TTC549 (cell line): ENCODE measurements around the gene CDCA7.
"Not testable (repeated sequence)": the region's sequence is repeated elsewhere in the genome, so short reads cannot be mapped to it uniquely, and the experiment has no call there.

Experiments
- FAIRE-seq: peaks from 2 replicates; lab custom pipeline; 2012; peaks lifted over from hg19 to GRCh38; lab: Jason Lieb, UNC

CDCA7 gene

GRCh38 chr2:173404841-173405750 is 50.4 kb downstream of the CDCA7 start:
- no peak for FAIRE-seq

DNA sequence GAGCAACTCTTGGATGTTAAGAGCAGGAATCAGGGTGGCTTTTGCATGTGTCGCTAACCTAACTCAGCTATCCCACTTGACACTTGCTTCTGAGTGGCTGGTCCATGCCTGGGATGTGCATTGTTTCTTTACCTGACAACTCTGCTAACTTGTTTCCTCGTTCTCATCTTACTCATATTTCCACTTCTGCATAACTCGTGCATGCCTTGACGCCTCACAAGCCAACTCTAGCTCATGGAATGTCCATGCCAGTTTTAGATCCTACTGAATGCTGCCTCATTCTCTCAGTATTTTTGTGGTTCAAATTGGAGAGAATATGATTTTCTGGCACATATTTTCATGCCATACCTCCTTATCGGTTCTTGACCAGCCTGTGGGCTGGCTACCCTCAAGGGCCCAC is 52.5 kb downstream of the CDCA7 start:
- no peak for FAIRE-seq

DNA sequence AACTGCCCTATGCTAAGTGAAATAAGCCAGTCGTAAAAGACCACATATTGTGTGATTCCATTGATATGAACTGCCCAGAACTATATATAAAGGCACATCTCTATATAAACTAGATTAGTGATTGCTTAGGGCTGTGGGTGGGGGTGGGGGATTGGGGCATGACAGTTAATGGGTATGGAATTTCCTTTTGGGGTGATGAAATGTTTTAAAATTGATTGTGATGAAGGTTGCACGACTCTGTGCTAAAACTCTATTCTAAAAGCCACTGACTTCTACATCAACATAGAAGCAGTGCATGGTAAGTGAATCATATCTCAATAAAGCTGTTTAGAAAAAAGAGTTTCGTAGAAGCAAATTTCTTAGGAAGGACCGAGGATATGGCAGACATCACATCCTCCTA is 53.0 kb downstream of the CDCA7 start:
- FAIRE-seq = no peak

GRCh38 chr2:173410579-173410978 is 55.9 kb downstream of the CDCA7 start:
- no peak for FAIRE-seq

DNA sequence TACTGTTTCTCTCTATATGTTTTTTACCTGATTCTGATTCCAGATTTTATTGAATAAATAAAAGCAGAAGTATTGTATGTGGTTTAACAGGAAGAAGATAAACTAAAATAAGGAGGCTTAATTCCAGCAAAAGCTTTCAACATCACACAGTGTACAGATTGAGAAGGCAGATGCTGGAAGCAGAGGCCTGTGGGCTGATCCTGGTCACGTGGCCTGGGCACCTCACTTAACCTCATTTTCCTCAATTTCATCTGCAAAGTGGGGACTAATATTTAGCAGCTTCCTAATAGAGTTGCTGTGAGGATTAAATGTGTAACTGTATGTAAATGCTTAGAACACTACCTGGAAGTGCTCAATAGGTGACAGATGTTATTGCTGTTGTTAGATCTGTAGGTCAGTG is 58.0 kb downstream of the CDCA7 start:
- no peak for FAIRE-seq

DNA sequence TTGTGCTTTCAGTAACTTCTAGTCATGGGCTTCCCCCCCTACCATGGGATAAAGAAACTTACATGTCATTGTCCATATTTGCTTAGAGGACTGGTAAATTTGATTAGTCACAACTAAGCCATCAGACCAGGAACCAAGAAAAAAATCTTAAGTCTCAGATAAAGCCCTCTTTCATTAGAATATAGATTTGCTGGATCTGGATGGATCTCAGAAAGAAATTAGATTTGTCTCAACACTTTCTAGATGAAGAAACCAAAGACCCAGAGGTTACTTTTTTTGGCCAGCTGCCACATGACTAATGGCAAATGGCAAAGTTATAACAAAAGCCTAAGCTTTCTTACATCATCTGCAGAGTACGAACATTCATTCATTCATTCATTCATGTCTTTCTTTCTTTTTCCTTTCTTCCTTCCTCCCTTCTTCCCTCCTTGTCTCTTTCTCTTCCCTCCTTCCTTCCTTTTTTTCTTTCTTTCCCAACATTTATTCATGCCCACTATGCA is 60.2 kb downstream of the CDCA7 start:
- no peak for FAIRE-seq

DNA sequence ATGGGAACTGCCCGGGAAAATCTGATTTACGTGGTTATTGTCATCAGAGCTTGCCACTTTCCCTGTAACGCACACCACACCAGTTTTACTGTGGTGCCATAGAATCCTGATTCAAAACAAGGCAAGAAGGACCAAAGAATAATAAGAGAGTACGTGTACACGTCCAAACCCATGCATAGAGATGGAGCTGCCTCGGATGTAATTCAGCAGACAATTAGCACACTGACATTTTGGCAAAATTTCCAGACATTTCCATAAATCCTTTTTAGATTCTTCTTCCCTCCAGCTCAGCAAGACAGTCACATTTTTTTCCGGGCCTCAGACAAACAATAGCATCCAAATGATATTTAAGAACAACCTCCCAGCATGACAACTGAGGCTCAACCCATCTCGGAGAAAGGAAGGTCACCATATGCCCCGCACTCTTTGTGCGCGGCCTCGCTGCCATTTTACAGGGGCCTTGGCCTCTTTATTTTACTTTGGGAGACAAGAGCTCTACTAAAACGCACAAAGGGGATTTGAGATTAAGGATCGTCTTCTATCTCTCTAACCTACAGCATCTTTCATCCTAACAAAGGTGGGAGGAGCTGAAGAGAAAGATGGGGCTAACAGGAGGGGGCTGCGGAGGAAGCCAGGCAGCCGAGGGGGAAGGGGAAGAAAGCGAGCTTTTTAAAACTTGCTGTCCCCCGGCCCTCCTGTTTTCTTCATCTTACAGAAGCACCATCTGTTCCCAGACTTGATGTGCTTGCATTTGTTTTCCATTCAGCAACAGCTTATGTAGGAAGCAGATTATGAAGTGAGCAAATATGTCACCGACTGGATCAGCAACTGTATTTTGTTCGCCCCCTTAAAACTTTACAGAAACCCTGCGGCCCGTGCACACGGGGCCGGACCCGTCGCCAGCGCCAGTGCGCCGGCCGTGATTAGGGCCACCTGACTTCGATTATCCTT is 61.0 kb downstream of the CDCA7 start:
- no peak for FAIRE-seq

GRCh38 chr2:173416415-173417152 is 61.9 kb downstream of the CDCA7 start:
- FAIRE-seq = not testable (repeated sequence)

- FAIRE-seq = no peak
Measured at GRCh38 chr2:173417341-173417740, 62.7 kb downstream of the CDCA7 start.

- FAIRE-seq = no peak
Measured at GRCh38 chr2:173417802-173418201, 63.1 kb downstream of the CDCA7 start.
